Embryonic facial prominence (tissue), 1 donor: Measurements from ENCODE around the gene DDX43.
"Not testable (repeated sequence)": the region's sequence is repeated elsewhere in the genome, so short reads cannot be mapped to it uniquely, and the experiment has no call there.

Experiments used
- DNase-seq: peaks from one replicate; pipeline ENCODE4 v3.0.0-alpha.2; 2016; ENCODE audit errors: extremely low spot score

The DDX43 gene

GRCh38 chr6:73394577-73395354 is at the start of gene DDX43:
Gene DDX43 (plus strand): TSS chr6:73394828. CDS start chr6:73394906, 78 bp downstream.
- no peak for DNase-seq

- DNase-seq, result no peak
Measured at GRCh38 chr6:73348550-73349204, 46.0 kb upstream of the DDX43 start.

DNA sequence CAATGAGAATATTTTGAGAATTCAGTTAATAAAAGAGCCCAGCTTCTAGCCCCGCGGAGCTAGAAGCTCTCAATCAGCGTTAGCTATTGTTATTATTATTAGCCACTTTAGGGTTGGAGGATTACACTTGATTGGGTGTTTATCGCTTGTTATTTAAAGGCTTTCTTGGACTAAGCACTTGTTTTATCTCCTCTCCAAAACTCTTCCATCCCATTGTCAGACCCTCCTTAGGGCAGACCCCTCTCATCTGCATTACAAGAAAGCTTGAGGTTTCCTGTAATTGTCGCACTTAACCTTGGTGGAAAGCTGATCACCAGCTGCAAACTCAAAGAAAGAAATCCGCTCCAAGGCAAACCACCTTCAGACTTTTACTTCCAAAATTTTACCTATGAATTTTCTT is 45.3 kb upstream of the DDX43 start:
- DNase-seq, result no peak

- no peak for DNase-seq
Measured at GRCh38 chr6:73353636-73354593, 40.7 kb upstream of the DDX43 start, which contains the start of gene DPPA5. Gene DPPA5 (minus strand): TSS chr6:73354276. CDS start chr6:73354225, 51 bp downstream.

DNA sequence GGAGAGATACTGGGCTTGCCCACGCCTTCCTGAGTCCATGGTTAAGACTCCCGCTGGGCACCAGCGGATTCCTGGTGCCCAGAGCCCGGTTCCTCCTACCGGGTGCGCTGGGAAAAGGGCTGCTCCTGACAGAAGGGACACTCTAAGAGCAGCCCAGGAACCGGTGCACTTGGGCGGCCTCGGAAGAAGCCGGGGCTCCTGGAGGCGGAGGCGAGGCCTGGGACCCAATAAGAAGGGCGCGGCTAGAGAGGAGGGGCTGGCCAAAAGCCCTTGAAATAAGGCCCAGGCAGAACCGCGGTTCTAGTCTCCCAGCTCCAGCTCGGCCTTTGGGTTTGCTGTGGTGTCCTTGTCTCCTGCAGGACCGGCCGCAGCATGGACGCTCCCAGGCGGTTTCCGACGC is 32.3 kb upstream of the DDX43 start, which contains the start of gene KHDC3L:
Gene KHDC3L, plus strand, starts transcription at position 301 of the 400 bp plus-strand sequence. Its CDS starts 72 bp downstream, at position 373.
- DNase-seq, result no peak

DNA sequence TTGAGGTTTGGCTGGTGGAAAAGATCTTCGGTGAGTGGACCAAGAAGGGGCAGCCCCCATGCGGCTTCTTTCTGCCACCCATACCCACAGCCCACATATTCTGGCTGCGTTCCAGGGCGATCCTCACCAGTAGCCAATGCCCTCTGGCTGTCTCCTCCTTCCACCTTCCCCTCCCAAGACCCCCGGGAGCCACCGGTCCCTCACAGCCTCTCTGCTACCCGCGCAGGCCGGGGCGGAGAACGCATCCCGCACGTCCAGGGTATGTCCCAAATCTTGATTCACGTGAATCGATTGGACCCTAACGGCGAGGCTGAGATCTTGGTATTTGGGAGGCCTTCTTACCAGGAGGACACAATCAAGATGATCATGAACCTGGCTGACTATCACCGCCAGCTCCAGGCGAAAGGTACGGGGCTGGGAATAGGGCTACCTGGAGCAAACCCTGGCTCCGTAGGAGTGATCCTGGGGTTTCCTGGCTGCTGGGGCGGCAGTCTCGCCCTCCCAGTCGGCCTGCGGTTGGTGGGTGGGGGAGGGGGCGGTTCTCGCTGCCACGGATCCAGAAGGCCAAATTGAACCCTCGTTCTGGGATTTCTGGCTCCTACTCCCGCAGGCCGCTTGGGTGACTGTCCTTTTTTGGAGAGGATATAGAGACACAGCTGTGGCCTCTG is 31.6 kb upstream of the DDX43 start:
- no peak for DNase-seq

DNA sequence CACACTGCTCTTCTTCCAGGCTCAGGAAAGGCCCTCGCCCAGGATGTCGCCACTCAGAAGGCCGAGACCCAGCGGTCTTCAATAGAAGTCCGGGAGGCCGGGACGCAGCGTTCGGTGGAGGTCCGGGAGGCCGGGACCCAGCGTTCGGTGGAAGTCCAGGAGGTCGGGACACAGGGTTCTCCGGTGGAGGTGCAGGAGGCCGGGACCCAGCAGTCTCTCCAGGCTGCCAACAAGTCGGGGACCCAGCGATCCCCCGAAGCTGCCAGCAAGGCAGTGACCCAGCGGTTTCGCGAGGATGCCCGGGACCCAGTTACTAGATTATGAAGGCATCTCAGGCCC is 31.1 kb upstream of the DDX43 start:
- DNase-seq, result no peak

GRCh38 chr6:73364121-73364520 is 30.5 kb upstream of the DDX43 start:
- no peak for DNase-seq

DNA sequence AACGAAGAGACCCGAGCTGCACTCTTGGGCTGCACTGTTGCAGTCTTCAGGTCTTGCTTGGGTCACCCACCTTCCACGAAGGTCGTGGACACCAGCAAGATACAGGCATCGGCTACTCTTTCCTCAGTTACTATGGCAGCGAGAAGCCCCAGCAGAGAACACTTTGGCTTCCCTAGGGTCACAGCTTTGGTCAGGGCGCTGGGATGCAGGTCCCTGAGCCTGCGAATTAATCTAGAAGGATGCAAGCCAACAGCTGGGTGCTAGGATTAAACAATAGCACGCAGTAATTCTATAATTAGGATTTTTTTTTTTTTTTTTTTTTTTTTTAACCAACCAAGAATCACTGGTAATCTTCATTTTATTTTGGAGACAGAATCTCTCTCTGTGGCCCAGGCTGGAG is 30.1 kb upstream of the DDX43 start:
- DNase-seq, result no peak

DNA sequence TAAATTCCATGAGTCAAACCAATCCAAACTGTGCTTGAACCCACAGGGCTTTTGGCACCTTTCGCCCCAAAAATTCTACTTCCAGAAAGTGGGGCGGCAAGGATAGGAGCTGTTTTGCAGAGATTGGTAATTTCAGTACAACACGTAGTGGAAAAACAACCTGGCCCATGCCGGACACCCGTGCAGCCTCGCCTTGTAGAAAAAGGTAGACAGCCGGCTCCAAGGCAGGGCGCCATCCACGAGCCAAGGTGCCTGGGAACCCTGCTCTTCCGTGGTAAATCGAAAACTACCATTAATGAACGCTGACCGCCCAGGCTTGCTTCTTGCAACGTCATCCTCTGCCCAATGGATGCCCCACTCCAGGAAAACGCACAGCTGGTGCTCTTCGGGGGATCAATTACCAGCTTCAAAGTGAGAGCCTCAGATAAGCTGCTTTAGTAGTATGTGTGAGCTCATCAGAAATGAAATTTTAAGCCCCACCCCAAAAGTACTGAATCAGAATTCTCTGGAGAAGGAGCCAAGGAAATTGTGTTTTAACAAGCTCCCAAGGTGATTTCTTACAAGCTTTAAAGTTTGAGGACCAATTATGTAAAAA is 26.8 kb upstream of the DDX43 start:
- no peak for DNase-seq

DNA sequence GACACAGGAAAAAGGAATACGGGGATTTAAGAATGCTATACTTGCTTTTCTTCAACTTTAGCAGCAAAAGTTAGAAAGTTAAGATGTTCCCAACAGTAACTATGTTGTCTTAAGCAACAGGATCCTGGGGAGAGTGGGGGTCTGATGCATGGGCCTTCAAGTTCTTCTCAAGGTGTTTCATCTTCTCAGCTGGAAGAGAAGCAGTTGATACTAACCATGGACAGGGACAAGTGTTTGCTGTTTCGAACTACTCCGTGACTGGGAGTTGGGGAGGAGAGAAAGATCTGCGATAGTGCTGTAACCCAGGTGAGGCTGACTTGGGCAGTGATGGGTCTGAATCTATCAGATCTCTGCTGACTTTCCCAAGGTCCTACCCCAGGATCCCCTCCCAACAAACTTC is 26.0 kb upstream of the DDX43 start:
- DNase-seq, result no peak

DNA sequence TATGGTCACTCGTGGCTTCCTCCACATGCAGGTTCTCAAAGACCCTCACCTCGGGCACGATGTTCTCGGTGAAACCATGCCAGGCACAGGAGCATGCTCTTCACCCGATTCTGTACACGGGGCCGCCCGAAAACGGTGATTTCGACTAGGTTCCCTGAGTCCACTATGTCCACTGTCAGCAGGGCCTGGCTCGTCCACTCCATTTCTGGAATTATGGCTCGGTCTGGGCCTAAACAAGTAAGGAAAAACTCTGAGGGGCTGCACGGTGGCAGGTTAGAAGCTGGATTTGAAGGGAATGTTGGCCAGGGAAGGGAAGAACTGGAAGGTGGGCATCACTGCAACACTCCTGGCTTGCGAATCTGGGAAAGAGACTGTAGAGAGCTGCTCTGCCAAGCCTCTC is 25.5 kb upstream of the DDX43 start:
- DNase-seq, result no peak

DNA sequence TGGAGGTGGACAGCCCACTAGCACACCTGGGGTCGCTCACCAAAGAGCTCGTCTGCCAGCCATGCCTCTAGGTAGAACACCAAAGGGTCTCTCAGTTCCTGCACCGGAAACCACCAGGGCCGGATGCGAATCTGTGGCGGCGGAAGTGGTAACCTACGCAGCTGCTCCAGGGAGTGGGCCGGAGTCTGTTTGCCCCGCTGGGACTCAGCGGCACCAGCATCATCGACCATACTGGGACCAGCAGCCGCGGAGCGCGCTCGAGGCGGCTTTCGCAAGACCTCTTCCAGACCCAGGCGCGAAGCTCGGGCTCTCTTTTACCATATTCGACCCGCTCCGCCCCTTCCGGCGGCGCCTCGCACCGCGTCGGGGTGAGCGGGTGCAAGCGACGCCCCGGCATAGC is 25.1 kb upstream of the DDX43 start, which contains the start of gene OOEP:
Gene OOEP, minus strand, starts transcription at position 335 of the 400 bp plus-strand sequence. Its CDS starts 105 bp downstream, at position 230.
- DNase-seq, result no peak

DNA sequence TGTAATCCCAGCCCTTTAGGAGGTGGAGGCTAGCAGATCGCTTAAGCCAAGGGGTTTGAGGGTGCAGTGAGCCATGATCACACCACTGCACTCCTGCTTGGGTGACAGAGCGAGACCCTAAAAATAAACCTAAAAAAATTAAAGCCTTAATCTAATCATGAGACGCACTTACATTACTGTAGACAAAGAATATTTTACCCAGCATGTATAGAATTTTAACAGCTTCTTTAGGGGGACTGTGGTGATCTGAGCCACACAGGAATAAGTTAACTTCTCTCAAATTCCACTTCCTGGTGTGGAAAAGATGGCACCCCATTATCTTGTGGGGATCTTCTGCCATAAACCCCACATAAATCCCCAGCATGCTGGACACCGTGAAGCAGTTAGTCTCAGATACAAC is 22.6 kb upstream of the DDX43 start:
- no peak for DNase-seq

DNA sequence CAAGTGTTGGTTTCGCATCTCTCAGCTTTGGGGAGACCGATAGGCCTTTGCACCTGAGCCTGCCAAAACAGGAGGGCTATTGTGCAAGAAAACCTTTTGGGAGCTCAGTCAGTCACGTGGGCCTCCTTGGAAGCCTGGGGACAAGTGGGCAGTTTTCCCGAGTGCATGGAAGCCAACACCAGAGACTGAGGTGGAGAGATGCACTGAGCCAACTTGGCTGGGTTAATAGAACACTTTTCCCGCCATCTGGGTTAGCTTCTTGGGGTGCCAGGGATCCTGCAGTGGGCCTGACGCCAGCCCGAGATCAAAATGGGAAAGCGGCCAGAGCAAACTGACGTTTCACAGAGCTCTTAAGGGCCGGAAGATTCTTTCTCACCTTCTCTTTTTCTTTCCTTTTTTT is 22.1 kb upstream of the DDX43 start:
- no peak for DNase-seq

- no peak for DNase-seq
Measured at GRCh38 chr6:73375216-73375615, 19.4 kb upstream of the DDX43 start.

GRCh38 chr6:73377225-73377624 is 17.4 kb upstream of the DDX43 start:
- DNase-seq, result no peak

GRCh38 chr6:73381531-73381930 is 13.1 kb upstream of the DDX43 start:
- not testable (repeated sequence) for DNase-seq

- no peak for DNase-seq
Measured at GRCh38 chr6:73382462-73383113, 12.0 kb upstream of the DDX43 start.

DNA sequence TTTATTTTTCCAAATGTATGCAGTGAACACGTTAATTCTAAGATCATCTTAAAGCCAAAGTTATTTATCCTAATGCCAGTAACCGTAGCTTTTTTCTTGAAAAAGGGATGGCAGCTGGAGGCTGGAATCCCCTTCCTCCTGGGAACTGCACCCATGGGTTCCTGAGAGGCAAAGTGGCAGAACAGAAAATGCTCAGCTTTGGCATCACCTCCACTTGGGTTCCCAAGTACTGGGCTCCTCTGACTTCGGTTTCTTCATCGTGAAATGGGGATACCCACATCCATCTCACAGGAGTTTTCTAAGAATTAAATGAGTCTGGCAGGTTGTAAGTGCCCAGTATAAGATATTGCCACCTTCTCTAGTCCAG is 6.2 kb upstream of the DDX43 start:
- no peak for DNase-seq
